Camera-type eye (tissue), 1 donor: ENCODE data around the gene C4orf51. TPM values are rescaled to one million over a fixed set of nuclear protein-coding genes. Genes with fewer than 3 reads are reported as not detected.

Experiments
- total RNA-seq: library from RNA; depleted of rRNA; stranded (reverse); fragments of >200 nt; gene quantifications from one replicate; pipeline ENCODE4 v1.2.3, GENCODE V29; 2014

The C4orf51 gene
- total RNA-seq = not detected

DNA sequence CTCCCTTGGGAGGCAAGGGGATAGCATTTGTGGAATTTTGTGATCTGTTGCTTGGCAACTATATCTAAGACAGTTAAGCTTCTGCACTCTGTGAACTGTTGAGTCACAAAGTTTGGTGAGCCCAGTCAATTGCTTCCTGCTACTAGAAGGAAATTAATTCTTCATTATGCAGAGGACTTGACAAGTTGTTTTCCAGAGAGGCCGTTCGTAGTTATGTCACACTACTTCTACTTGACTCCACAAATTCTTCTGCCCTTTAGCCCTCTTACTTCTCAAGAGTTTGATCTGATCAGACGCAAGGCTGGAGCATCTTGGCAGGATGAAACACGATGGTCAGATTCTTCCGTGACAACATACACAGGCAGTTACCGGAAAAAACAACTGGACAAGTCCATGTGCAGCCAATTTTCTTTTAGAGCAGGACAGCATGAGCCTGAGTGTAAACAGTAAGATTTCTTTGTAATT is at the start of gene C4orf51:
Gene C4orf51, plus strand, starts transcription at position 156 of the 465 bp plus-strand sequence. Its CDS starts 58 bp downstream, at position 214.

Other genes starting within 250 kb of the C4orf51 start
- gene SMAD1, start 198.3 kb upstream of the C4orf51 start, total RNA-seq = 44.1 TPM
- 10.3 TPM for gene MMAA, start 60.8 kb upstream of the C4orf51 start, total RNA-seq